Measurements from ENCODE around the gene ZNF324B.

- TF ChIP-seq CTCF (IDR thresholded peaks at IDR 0.05; ENCODE audit: low read depth, low read length, missing input control) (no peak), RAD21 (IDR thresholded peaks at IDR 0.05) (no peak)
These were observed 27.9 kb downstream of the ZNF324B start for GRCh38 chr19:58479303-58479702.

All from liver (tissue), 3 donors.